ENCODE results near the gene CROCC2. TPM values are rescaled to one million over a fixed set of nuclear protein-coding genes. Genes with fewer than 3 reads are reported as not detected.
"Not testable (repeated sequence)": the region's sequence is repeated elsewhere in the genome, so short reads cannot be mapped to it uniquely, and the experiment has no call there.

CROCC2 gene
- total RNA-seq, 2 experiments from 2014 or later, result not detected

DNA sequence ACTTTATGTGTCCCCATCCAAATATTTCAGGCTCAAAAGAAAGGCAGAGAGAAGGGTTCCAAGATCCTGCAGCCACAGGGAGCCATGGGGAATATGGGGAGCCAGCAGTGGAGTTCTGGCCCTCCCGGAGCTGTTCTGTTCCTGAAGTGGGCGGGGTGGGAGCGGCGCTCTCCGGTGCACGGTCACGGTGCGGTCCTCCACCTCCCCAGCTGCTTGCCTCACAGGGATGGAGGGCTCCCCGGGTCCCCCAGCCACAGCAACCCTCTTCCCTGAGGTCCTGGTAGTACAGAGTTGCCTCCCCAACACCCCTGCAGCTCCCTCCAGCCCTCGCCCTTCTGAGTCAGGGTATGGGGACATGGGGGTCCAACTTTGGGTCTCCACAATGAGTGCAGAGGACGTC, 66.1 kb downstream of the CROCC2 start:
- intact Hi-C loops (cut with micrococcal nuclease), result no loop called here
- Mint-ChIP-seq H3K4me1 (ENCODE audit: low read depth) (peaks cover 5% of the 10 kb centered on the region), H3K27ac (no peak overlapping the region), H3K27me3 (peaks cover 4% of the 10 kb centered on the region), H3K9me3 (no peaks in the 10 kb centered on the region), H3K4me3 (no peak overlapping the region), H3K36me3 (ENCODE audit: low read depth) (no peaks in the 10 kb centered on the region)
- DNase-seq (no peak), ATAC-seq (no peak)
- CTCF ChIA-PET, result interaction anchor here (2.9 kb wide), 1 partner anchor 11 kb away, joined by 12 read pairs; no protein-coding TSS in a partner anchor
- no peak for TF ChIP-seq CTCF (IDR thresholded peaks at IDR 0.05)
- POLR2A ChIA-PET, result no interaction called here

DNA sequence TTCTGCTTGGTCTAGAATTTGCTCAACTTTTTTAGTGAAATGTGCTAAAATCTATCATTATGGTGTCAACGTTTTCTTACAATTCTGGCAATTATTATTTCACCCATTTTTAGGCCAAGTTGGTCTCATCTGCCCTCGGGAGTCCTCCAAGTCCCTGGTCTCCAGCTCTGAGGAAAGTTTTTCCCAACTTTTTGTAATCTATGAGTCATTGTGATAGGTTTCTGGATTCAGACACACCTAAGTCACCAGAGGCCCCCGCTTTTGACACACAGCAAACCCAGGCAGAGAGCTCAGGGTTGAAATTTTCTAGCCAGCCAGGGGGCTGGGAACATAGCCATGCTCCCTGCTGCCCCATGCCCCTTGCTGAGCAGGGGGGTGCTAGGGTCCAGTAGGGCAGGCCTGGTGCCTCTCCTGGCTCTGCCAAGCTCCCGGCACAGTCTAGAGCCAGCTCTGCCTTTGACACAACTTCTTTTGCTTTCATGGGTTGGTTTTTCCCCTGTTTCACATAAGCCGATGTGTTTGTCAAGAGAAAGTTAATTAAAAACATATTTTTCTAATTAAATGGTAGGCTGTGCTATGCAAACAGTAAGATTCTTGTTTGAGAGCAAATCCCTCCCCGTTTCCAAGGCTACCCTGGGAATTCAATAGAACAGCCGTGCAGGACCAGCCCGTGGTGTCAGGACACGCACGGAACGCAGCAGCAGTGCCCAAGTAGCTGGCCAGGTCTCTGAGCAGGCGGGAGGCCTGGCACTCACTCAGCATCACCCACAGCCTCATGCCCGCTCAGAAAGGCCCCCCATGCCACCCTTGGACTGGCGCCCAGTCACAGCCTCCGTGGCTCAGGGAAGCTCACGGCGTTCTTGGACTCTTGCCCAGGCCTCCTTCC, 66.7 kb downstream of the CROCC2 start:
- TF ChIP-seq CTCF (IDR thresholded peaks at IDR 0.05), result no peak
- ChIA-PET CTCF (interaction anchor here (0.9 to 2.9 kb wide), 2 partner anchors 10 to 122 kb away, joined by 3 to 12 read pairs; no protein-coding TSS in a partner anchor), POLR2A (no interaction called here)
- no peak overlapping the region for H3K4me3 Mint-ChIP-seq
- ATAC-seq, result no peak
- no peaks in the 10 kb centered on the region for H3K9me3 Mint-ChIP-seq
- no peak overlapping the region for H3K27ac Mint-ChIP-seq
- intact Hi-C loops (cut with micrococcal nuclease), result no loop called here
- H3K27me3 Mint-ChIP-seq, result peaks cover 4% of the 10 kb centered on the region
- no peak for DNase-seq
- no peaks in the 10 kb centered on the region for H3K36me3 Mint-ChIP-seq (ENCODE audit: low read depth)
- peaks cover 5% of the 10 kb centered on the region for H3K4me1 Mint-ChIP-seq (ENCODE audit: low read depth)

DNA sequence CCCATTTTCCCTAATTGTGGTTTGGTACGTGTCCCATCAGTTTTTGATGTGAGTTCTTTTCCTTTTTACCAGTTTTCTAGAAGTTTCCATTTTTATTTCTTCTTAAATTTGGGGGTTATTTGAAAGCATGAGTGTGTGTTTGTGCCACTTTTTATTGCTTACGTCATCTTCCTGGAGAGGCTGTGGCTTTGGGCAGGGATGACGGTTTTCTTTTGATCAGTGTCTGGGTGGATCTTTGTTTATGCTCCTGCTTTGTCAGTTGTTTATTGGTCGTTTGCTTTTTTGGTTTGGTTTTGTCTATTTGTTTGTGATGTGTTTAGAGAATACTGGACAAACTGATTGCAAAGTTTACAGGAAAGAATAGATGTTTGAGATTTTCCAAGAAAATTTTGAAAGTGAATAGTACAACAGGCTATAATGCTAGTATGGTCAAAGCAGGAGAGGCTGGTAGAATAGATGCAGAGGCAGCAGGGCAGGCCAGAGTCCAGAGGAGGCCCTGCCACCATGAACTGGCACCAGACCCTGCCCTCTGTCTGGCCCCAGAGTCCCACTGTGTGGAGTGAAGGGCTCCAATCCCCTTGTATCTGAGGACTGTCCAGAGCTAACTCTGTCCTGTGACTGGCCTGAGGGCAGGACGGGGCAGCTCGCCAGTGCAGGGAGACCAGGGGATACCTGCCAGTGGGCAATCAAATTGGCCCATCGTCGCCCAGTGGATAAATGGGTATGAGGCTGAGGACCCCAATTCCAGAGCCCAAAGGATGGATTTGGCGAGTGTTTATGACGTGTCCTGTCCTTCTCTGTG, 68.8 kb downstream of the CROCC2 start:
- DNase-seq, result no peak
- Mint-ChIP-seq H3K36me3 (ENCODE audit: low read depth) (no peaks in the 10 kb centered on the region), H3K4me1 (ENCODE audit: low read depth) (peaks cover 5% of the 10 kb centered on the region), H3K4me3 (no peak overlapping the region), H3K27me3 (peaks cover 4% of the 10 kb centered on the region), H3K9me3 (no peaks in the 10 kb centered on the region), H3K27ac (no peak overlapping the region)
- ChIA-PET POLR2A (interaction anchor here (0.6 kb wide), 1 partner anchor 569 kb away, joined by 3 read pairs; no protein-coding TSS in a partner anchor), CTCF (no interaction called here)
- TF ChIP-seq CTCF (IDR thresholded peaks at IDR 0.05), result no peak
- ATAC-seq, result no peak
- intact Hi-C loops (cut with micrococcal nuclease), result no loop called here

DNA sequence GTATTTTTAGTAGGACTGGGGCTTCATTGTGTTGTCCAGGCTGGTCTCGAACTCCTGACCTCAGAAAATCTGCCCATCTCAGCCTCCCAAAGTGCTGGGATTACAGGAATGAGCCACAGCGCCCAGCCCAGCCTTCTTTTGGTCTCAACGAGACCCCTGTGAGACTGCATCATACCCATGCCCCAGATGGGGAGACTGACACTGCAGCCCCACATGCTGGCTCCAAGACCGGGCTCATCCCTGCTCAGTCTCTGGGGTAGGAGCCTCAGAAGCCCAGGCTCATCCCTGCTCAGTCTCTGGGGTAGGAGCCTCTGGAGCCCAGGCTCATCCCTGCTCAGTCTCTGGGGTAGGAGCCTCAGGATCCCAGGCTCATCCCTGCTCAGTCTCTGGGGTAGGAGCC, 69.8 kb downstream of the CROCC2 start:
- H3K4me1 Mint-ChIP-seq (ENCODE audit: low read depth); H3K9me3 Mint-ChIP-seq; POLR2A ChIA-PET; H3K27ac Mint-ChIP-seq; H3K27me3 Mint-ChIP-seq; ATAC-seq; H3K36me3 Mint-ChIP-seq (ENCODE audit: low read depth); CTCF ChIA-PET; DNase-seq; intact Hi-C loops (cut with micrococcal nuclease); H3K4me3 Mint-ChIP-seq: not testable (repeated sequence)

- H3K27ac Mint-ChIP-seq, result no peak overlapping the region
- H3K36me3 Mint-ChIP-seq (ENCODE audit: low read depth), result no peaks in the 10 kb centered on the region
- no peaks in the 10 kb centered on the region for H3K9me3 Mint-ChIP-seq
- H3K4me1 Mint-ChIP-seq (ENCODE audit: low read depth), result no peaks in the 10 kb centered on the region
- TF ChIP-seq CTCF (IDR thresholded peaks at IDR 0.05), result no peak
- CTCF ChIA-PET, result no interaction called here
- intact Hi-C loops (cut with micrococcal nuclease), result no loop called here
- ATAC-seq (no peak), DNase-seq (no peak)
- no peaks in the 10 kb centered on the region for H3K27me3 Mint-ChIP-seq
- POLR2A ChIA-PET, result no interaction called here
- H3K4me3 Mint-ChIP-seq, result no peak overlapping the region
Measured at GRCh38 chr2:240981280-240981679, 75.1 kb downstream of the CROCC2 start.
